OCI-LY1 (cell line): ENCODE data around the gene CYFIP1.

Experiments
- EZH2 ChIP-seq: fragments of 200-600 bp; sonication (generic), shearing (Covaris generic); IDR thresholded peaks from 2 replicates; pipeline ENCODE4 v1.8.0; 2017; ENCODE audit warnings: borderline replicate concordance, mixed run types, mild to moderate bottlenecking, antibody characterized with exemption, low read length, moderate library complexity, mixed read lengths
- TF ChIP-seq, protein P1 (sequence below): fragments of 200-600 bp; sonication (generic), shearing (Covaris generic); IDR thresholded peaks from 2 replicates; pipeline ENCODE4 v1.5.1; 2017; ENCODE audit warnings: mild to moderate bottlenecking, antibody characterized with exemption, low read length, moderate library complexity, mixed read lengths

DNA sequence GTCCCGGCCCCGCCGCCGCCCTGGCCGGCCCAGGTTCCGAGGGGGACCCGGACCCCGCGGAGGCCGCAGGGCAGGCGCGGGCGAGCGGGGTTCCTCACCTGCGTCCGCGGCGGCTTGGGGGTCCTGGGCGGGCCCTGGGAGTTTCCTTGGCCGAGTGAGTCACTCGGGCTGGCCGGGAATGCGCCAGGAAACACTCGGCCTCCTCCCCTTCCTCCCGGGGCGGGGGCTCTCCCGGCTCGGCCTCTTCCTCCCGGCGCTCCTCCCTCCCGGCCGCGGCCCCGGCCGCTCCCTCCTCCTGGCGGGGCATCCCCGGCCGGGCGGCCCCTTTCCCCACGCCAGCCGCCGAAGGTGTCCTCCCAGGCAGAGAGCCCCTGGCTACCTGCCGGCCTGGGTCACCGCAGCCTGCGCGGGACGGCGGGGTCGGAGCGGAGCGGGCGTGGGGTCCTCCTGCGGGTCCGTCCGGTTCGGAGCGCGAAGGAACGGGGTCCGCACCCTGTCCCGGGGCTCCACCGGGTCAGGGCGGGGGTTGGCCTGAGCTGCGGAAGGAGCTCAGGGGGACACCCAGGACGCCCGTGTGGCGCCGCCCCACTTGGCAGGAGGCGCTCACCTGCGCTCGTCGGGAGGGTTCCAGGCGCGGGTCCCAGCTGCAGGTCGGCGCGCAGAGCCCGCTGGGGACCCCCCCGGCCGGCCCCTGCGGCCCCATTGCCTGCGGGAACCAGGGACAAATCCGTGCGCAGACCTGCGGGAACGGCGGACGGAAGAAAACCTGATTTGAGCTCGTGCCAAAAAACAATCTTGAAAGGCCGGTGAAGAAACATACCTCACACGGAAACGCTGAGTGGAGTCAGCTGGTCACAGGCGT lies at the start of gene CYFIP1:
- TF ChIP-seq, protein P1, sequence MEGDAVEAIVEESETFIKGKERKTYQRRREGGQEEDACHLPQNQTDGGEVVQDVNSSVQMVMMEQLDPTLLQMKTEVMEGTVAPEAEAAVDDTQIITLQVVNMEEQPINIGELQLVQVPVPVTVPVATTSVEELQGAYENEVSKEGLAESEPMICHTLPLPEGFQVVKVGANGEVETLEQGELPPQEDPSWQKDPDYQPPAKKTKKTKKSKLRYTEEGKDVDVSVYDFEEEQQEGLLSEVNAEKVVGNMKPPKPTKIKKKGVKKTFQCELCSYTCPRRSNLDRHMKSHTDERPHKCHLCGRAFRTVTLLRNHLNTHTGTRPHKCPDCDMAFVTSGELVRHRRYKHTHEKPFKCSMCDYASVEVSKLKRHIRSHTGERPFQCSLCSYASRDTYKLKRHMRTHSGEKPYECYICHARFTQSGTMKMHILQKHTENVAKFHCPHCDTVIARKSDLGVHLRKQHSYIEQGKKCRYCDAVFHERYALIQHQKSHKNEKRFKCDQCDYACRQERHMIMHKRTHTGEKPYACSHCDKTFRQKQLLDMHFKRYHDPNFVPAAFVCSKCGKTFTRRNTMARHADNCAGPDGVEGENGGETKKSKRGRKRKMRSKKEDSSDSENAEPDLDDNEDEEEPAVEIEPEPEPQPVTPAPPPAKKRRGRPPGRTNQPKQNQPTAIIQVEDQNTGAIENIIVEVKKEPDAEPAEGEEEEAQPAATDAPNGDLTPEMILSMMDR = no peak
- no peak for TF ChIP-seq EZH2
